Small intestine (tissue), 7 donors: ENCODE data around the gene PHAX. TPM values are rescaled to one million over a fixed set of nuclear protein-coding genes. Genes with fewer than 3 reads are reported as not detected.
"Not testable (repeated sequence)": the region's sequence is repeated elsewhere in the genome, so short reads cannot be mapped to it uniquely, and the experiment has no call there.

Experiments used
- DNase-seq, 2 donors: peaks; one replicate each; pipeline versions ENCODE4 v3.0.0 to v3.0.0-alpha.2; 2013
- FAIRE-seq: peaks from 2 replicates; lab custom pipeline; 2012; peaks lifted over from hg19 to GRCh38; lab: Jason Lieb, UNC
- H3K27ac ChIP-seq, 3 donors: one replicate each; pipeline ENCODE4 v1.5.1; 2013; ENCODE audit warnings: low read length in 2 of 3, mild to moderate bottlenecking in 2 of 3, control low read depth in 1 of 3, inconsistent platforms in 1 of 3, low read depth in 1 of 3, moderate library complexity in 1 of 3
- H3K27me3 ChIP-seq, 3 donors: one replicate each; pipeline ENCODE4 v1.6.1; 2013; ENCODE audit warnings: low read length in 3 of 3, inconsistent platforms in 1 of 3; ENCODE audit not compliant: control insufficient read depth in 3 of 3, insufficient read depth in 3 of 3
- H3K36me3 ChIP-seq, 3 donors: one replicate each; pipeline ENCODE4 v1.6.1; 2013; ENCODE audit warnings: low read length in 3 of 3, inconsistent platforms in 1 of 3, low read depth in 1 of 3, mild to moderate bottlenecking in 1 of 3, moderate library complexity in 1 of 3; ENCODE audit not compliant: control insufficient read depth in 3 of 3, insufficient read depth in 2 of 3
- H3K4me1 ChIP-seq, 3 donors: one replicate each; pipeline ENCODE4 v1.6.1; 2013; ENCODE audit warnings: low read length in 2 of 3, inconsistent platforms in 1 of 3, low read depth in 1 of 3, mild to moderate bottlenecking in 1 of 3, moderate library complexity in 1 of 3; ENCODE audit not compliant: control insufficient read depth in 3 of 3, insufficient read depth in 2 of 3
- H3K4me3 ChIP-seq, 3 donors: one replicate each; pipeline ENCODE4 v1.5.1; 2013; ENCODE audit warnings: low read length in 3 of 3, control low read depth in 1 of 3, inconsistent platforms in 1 of 3, low read depth in 1 of 3, mild to moderate bottlenecking in 1 of 3, moderate library complexity in 1 of 3
- H3K9me3 ChIP-seq, 2 donors: one replicate each; pipeline ENCODE4 v1.6.1; 2013; ENCODE audit warnings: low read depth in 1 of 2, low read length in 1 of 2; ENCODE audit not compliant: control insufficient read depth in 2 of 2, insufficient read depth in 1 of 2
- WGBS, 3 donors: extraction: QIAGEN DNeasy Blood & Tissue Kit; methylation state at CpG; one replicate each; pipeline ENCODE4 v1.1.7; 2013; 5-methylcytosine and 5-hydroxymethylcytosine counted together
- polyA plus RNA-seq, 4 donors: library from polyadenylated mRNA; stranded (reverse) in 3 of 4; unstranded in 1 of 4; fragments of 200-250 nt in 3 of 4; fragments of 120-200 nt in 1 of 4; gene quantifications; one replicate each; pipeline versions ENCODE4 v1.2.1 to v1.2.3, GENCODE V29; 2013
- donor health status: healthy with polysubstance abuse.
- donor health status: control.
- donor health status: control.
- donor health status: Bipolar disorder and iron deficiency.
- donor health status: healthy.

PHAX gene
- polyA plus RNA-seq, 4 donors = 17.4 to 32.8 (median 17.9) TPM

GRCh38 chr5:126613941-126614592 is 13.3 kb downstream of the PHAX start:
- H3K36me3 ChIP-seq = peaks cover 6 to 58% (median 8%) of the 10 kb centered on the region in 3 donors
- DNase-seq = no peak

DNA sequence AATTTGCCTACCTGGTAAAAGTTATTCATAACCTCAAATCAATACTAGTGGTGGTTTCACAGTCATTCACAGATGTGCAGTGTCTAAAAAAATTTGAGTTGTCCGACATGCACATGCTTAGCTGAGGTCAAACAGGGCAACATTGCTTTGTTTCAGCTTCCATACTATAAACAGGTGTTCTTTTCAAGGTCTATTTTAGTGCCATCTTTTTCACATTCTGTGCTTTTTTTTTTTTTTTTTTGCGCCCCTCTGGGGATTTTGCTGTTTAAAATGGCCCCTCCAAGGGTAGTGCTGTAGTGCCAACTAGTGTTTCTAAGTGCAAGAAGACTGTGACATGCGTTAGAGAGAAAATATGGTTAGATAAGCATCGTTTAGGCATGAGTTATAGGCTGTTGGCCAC is 14.5 kb downstream of the PHAX start:
- no peaks in the 10 kb centered on the region for H3K9me3 ChIP-seq
- peaks cover 10 to 56% (median 11%) of the 10 kb centered on the region in 3 donors for H3K36me3 ChIP-seq
- 82 to 84% (median 83%) methylated on average over 4 of the region's 4 CpGs for WGBS, 3 donors
- no peak overlapping the region for H3K27ac ChIP-seq
- no peak for DNase-seq
- H3K4me1 ChIP-seq = no peaks in the 10 kb centered on the region
- no peak overlapping the region for H3K4me3 ChIP-seq
- no peaks in the 10 kb centered on the region for H3K27me3 ChIP-seq
- FAIRE-seq = no peak

More at GRCh38 chr5:126613941-126614592, 13.3 kb downstream of the PHAX start:
- Histone ChIP-seq H3K27ac (no peak overlapping the region), H3K4me3 (no peak overlapping the region), H3K9me3 (no peaks in the 10 kb centered on the region), H3K4me1 (no peaks in the 10 kb centered on the region), H3K27me3 (no peaks in the 10 kb centered on the region)
- WGBS, 3 donors = 82 to 93% (median 92%) methylated on average over 7 of the region's 7 CpGs
- no peak for FAIRE-seq

DNA sequence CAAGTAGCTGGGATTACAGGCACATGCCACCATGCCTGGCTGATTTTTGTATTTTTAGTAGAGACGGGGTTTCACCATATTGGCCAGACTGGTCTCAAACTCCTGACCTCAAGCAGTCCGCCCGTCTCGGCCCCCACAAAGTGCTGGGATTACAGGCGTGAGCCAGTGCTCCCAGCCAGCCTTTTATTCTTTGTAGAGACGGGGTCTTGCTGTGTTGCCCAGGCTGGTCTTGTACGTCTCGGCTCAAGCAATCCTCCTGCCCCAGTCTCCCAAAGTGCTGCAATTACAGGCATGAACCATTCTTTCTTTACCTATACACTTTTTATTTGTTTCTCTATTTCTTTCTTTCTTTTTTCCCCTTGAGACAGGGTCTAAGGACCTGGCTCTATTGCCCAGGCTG is 16.9 kb downstream of the PHAX start:
- FAIRE-seq, DNase-seq, H3K4me1 ChIP-seq, H3K4me3 ChIP-seq, H3K9me3 ChIP-seq, H3K27ac ChIP-seq, H3K27me3 ChIP-seq: not testable (repeated sequence)
- H3K36me3 ChIP-seq = peaks cover 9 to 52% (median 11%) of the 10 kb centered on the region in 3 donors
- 96 to 99% (median 98%) methylated on average over 8 of the region's 8 CpGs for WGBS, 3 donors

DNA sequence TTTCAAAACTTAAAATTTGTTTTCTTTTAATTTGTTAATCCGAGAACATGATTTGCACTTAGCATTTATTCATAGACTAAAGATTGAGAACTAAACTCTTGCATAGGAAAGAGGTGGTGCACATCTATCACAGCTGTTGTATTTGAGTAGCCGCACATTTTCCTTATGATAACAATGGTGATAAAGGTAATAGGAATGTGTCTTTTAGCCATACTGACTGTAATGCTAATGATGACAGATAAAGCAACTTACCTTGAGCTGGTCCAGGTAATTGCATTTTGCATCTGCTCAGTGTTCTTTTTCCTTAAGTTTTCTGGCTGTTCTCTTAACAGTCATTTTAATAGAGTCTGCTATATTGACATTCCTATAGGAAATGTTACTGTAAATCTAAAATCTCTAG is 19.0 kb downstream of the PHAX start:
- DNase-seq = no peak
- Histone ChIP-seq H3K9me3 (no peaks in the 10 kb centered on the region), H3K27me3 (no peaks in the 10 kb centered on the region), H3K4me3 (no peak overlapping the region), H3K27ac (no peak overlapping the region), H3K4me1 (no peaks in the 10 kb centered on the region), H3K36me3 (peaks cover 8 to 43% (median 13%) of the 10 kb centered on the region in 3 donors)
- 80 to 90% (median 80%) methylated on average over 2 of the region's 2 CpGs for WGBS, 3 donors
- no peak for FAIRE-seq

GRCh38 chr5:126624534-126624933 is 23.8 kb downstream of the PHAX start:
- 47 to 55% (median 52%) methylated on average over 4 of the region's 4 CpGs for WGBS, 3 donors
- Histone ChIP-seq H3K27ac (no peak overlapping the region), H3K9me3 (no peaks in the 10 kb centered on the region), H3K36me3 (peaks cover 7 to 29% (median 8%) of the 10 kb centered on the region in 3 donors), H3K27me3 (no peaks in the 10 kb centered on the region), H3K4me1 (no peaks in the 10 kb centered on the region), H3K4me3 (no peak overlapping the region)
- no peak for FAIRE-seq
- DNase-seq = no peak

DNA sequence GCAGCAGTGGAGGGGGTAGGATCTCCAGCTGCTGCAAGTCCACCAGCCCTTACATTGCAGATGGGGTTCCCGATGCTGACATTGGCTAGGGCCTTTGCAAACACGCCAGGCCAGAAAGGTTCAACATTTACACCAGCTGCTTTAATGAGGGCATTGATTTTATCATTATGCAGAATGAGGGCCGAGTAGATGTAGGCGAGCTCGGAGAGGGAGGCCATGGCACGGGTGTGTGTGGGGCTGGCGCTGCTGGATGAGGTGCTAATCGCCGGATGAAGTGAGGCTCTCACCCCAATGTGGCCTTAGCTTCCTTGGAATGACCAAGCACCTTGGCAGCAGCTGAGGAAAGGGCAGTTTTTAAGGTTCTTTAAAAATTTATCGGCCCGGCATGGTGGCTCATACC is 27.4 kb downstream of the PHAX start:
- no peaks in the 10 kb centered on the region for H3K27me3 ChIP-seq
- peaks cover 2 to 15% (median 5%) of the 10 kb centered on the region in 3 donors for H3K36me3 ChIP-seq
- FAIRE-seq (no peak), DNase-seq (no peak)
- H3K27ac ChIP-seq = no peak overlapping the region
- no peaks in the 10 kb centered on the region for H3K4me1 ChIP-seq
- 94 to 96% (median 96%) methylated on average over 11 of the region's 11 CpGs for WGBS, 3 donors
- H3K9me3 ChIP-seq = no peaks in the 10 kb centered on the region
- no peak overlapping the region for H3K4me3 ChIP-seq

DNA sequence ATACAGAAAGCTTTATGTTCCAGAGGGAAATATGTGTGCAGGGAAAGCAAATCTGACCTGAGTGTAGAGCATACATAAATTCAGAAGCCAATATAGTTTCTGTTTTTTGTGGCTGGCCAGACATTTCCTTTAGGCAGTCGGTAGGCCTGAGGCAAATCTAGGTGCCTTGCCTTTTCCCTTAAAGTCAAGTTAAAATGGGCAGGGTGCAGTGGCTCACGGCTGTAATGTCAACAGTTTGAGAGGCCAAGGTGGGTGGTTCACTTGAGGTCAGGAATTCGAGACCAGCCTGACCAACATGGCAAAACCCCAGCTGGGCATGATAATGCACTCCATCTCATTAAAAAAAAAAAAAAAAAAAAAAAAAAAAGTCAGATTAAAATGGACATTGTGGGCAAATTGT is 31.2 kb downstream of the PHAX start:
- Histone ChIP-seq H3K4me1 (no peaks in the 10 kb centered on the region), H3K36me3 (peaks cover 0 to 4% (median 0%) of the 10 kb centered on the region in 3 donors), H3K9me3 (no peaks in the 10 kb centered on the region), H3K27me3 (no peaks in the 10 kb centered on the region), H3K4me3 (no peak overlapping the region), H3K27ac (no peak overlapping the region)
- no peak for FAIRE-seq
- 74 to 88% (median 75%) methylated on average over 3 of the region's 3 CpGs for WGBS, 3 donors
- no peak for DNase-seq

GRCh38 chr5:126633552-126633951 is 32.8 kb downstream of the PHAX start:
- 91 to 94% (median 94%) methylated on average over 4 of the region's 4 CpGs for WGBS, 3 donors
- no peaks in the 10 kb centered on the region for H3K4me1 ChIP-seq
- DNase-seq (no peak), FAIRE-seq (no peak)
- no peak overlapping the region for H3K4me3 ChIP-seq
- H3K27me3 ChIP-seq = no peaks in the 10 kb centered on the region
- H3K9me3 ChIP-seq = no peaks in the 10 kb centered on the region
- no peaks in the 10 kb centered on the region for H3K36me3 ChIP-seq
- H3K27ac ChIP-seq = no peak overlapping the region

DNA sequence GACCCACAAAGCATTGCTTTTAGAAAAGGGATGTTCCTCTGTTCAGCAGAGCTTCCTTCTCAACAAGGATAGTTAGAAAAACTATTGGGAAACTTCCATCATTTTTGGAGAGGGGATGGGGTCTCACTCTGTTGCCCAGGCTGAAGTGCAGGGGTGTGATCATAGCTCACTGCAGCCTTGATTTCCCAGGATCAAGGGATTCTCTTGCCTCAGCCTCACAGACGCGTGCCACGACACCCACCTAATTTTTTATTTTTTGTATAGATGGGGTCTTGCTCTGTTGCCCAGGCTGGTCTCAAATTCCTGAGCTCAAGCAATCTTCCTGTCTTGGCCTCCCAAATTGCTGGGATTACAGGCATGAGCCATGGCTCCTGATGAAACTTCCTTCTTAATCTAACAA is 34.8 kb downstream of the PHAX start:
- H3K9me3 ChIP-seq = no peaks in the 10 kb centered on the region
- H3K27me3 ChIP-seq = no peaks in the 10 kb centered on the region
- H3K27ac ChIP-seq = no peak overlapping the region
- DNase-seq = no peak
- H3K36me3 ChIP-seq = no peaks in the 10 kb centered on the region
- 93 to 99% (median 96%) methylated on average over 3 of the region's 3 CpGs for WGBS, 3 donors
- FAIRE-seq = no peak
- H3K4me3 ChIP-seq = no peak overlapping the region
- no peaks in the 10 kb centered on the region for H3K4me1 ChIP-seq
